NCI-H524 treated with DMSO at 0.1 percent for 48 hours (cell line): ENCODE measurements around the gene EPPIN.

Experiments used
- DNase-seq: peaks from one replicate; lab custom pipeline; 2025; lab: John Stamatoyannopoulos, UW

The EPPIN gene

DNA sequence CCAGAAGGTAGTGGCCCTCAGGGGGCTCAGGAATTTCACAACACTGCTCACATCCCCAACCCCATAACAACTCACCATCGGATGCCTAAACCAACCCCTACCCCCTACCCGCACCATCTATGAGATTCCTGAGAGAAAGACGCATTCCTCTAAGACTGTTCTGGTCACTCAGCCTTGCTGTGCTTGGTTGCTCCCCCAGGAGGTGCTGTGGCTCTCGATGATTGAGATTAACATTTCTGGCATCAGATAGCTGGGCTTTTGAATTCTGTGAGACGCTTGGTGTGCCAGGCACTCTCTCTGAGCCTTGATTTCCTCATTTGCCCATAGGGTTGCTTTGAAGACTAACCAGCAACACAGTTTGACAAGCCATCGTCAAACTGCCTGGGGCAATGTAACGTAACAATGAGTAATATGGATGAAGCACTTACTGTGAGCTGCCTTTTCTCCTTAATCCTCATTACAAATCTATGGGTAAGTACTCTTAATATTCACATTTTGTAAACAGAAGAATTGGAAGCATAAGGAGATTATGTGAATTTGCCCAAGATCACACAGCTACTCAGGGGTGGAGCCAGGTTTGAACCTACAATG lies 8.9 kb downstream of the EPPIN start:
- no peak for DNase-seq

- no peak for DNase-seq
Observed at GRCh38 chr20:45527294-45527693, 19.9 kb downstream of the EPPIN start.

GRCh38 chr20:45523821-45524220 lies 23.4 kb downstream of the EPPIN start:
- DNase-seq: no peak

GRCh38 chr20:45518282-45518681 lies 28.9 kb downstream of the EPPIN start:
- DNase-seq: no peak

- DNase-seq: no peak
Observed at GRCh38 chr20:45515147-45515913, 31.9 kb downstream of the EPPIN start, which contains the start of gene SPINT3. Gene SPINT3, minus strand, starts transcription at chr20:45515622. Its CDS starts 14 bp downstream, at chr20:45515608.

GRCh38 chr20:45510242-45510862 lies 36.8 kb downstream of the EPPIN start:
- no peak for DNase-seq

GRCh38 chr20:45509091-45509490 lies 38.1 kb downstream of the EPPIN start:
- no peak for DNase-seq

GRCh38 chr20:45508068-45508886 lies 38.9 kb downstream of the EPPIN start:
- DNase-seq: no peak

DNA sequence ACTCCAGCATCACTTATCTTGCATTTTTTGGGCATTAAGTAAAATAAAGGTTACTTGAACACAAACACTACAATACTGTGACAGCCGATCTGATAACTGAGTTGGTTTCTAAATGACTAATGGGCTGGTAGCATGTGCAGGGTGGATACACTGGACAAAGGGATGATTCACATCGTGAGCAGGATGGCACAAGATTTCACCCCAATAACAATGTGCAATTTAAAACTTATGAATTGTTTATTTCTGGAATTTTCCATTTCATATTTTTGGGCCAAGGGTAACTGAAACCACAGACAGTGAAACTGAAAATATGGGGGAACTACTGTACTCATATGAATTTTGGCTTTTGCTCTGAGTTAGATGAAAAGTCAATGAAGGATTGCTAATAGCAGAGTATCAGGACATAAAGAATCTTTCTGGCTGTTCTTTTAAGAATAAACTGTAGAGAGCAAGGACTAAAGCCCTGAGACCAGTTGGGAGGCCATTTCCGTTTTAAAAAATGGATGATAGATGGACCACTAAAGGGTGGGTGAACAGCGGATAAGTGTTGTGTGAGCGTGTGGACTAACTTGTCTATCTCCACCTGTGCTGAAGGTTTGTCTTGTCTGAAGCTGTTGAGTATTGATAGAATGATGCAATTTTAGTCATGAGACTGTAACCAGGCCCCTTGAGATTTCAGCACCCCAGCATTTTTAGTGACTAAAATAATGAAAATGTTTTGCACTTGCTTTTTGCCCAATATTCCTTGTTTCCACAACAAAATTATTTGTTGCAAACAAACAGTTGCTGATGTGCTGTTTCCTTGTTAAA lies 40.0 kb downstream of the EPPIN start:
- DNase-seq: no peak

DNA sequence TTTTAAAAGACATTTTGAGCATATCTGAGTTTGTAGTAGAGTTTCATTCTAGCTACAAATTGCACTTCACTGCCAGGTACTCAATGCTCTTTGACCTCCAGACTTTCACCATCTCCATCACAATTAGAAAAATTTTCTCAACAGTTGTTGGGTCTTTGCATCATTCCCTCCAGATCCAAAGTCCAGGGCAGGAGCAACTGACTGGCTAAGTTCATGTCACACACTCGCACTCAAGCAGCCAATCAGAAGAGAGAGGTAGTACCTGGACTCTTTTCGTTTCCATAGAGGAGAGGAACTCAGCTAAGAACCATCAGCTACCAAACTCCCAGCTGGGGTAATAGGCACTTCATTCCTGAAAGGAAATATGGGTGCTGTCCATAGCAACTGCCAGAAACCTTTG lies 40.8 kb downstream of the EPPIN start:
- DNase-seq: no peak

GRCh38 chr20:45503403-45503802 lies 43.8 kb downstream of the EPPIN start:
- no peak for DNase-seq

GRCh38 chr20:45502561-45502960 lies 44.6 kb downstream of the EPPIN start:
- no peak for DNase-seq

DNA sequence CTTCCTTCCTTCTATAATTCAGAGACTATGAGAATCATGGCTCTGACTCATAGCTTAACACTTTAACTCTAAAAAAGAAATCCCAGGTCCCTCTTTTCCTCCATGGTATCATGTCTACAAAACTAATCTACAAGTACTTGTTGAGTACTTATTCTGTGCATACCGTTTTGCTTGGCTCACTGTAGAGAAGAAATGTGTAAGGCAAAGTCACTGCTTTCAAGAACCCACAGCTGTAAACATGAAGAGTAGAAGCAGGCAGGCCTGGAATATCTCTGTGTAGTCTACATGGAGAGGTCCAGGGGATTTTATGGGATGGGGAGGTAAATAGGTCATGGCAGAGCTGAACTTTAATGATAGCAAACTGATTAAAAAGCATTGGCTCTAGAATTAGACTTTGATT lies 45.6 kb downstream of the EPPIN start:
- DNase-seq: no peak

DNA sequence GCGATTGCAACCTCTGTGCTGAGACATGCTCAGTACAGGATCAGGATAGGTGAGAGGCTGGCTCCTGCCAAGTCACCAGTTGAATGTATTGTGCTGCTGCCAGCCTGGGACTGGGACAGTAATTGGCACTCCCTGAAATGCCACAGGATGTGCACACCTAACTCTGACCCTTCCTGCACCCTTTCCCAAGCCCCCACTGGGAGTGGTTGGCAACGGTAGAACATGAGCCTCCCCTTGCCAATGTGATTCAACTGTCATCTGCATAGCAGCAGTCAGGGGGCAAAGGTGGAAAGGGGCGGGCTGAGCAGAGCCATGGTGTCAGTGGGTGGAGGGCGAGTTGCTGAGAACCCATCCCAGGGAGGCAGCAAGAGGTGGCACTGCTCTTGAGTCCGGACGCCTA lies 47.2 kb downstream of the EPPIN start:
- no peak for DNase-seq

DNA sequence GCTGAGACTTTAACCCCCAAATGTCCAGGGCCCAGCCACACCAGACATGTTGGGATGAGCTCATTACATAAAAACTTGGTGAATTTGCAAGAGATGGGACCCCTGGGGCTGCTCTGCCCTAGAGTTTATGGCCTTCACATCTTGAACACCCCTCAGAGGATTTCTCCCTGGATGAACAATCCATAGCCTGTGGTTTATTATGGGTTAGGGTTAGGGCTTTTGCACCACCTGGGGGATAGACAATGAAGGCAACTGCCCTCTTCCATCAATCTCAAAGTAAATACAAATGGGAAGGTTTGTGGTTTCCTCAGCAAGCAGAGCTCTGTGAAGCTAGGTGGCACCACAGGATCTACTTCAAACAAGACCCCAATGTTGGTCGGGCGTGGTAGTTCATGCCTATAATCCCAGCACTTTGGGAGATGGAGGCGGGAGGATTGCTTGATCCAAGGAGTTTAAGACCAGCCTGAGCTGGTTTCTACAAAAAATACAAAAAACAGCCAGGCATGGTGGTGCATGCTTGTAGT lies 49.2 kb downstream of the EPPIN start:
- no peak for DNase-seq

DNA sequence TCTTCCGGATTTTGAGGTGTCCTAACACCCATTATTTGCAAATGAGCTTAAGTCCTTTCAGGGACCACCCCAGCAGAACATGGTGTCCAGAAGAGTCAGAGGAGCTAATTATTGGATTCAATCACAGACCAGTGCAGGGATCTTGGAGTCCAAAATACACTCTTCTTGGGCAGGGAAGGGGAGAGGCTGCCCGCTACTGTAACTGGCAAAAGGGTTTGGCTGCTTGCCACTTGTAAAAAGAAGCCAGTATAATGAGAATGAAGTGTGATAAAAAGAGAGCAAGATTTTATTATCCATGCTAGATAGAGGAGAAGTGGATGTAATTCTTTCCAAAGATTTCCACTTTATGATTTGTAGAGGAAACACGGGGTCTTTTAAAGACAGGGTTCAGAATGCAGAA lies 51.0 kb downstream of the EPPIN start:
- no peak for DNase-seq

DNA sequence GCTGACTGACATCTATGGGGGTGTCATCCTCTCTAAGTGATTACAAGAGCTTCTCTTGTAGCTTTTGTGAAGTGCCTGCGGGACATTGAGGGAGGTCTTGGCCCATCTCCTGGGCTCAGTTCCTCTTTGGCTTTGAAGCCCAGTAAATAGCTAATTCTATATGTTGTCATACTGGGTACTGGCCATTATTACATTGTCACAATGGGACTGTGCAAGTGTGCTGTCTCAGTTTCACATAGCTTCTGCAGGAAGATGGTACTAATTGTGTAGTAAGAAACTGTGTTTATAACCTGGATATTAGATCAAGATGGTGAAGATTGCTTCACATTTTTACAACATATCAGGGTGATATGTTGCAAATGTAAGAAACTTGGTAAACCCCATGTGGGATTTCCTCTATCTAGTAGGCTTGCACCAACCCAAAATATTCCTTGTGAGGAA lies 51.7 kb downstream of the EPPIN start:
- no peak for DNase-seq
